Kidney epithelial cell (primary cell): ENCODE results near the gene UBR4. TPM values are rescaled to one million over a fixed set of nuclear protein-coding genes. Genes with fewer than 3 reads are reported as not detected.

Source experiments
- DNase-seq: peaks from one replicate; pipeline ENCODE4 v3.0.0-alpha.2; 2010; ENCODE audit warnings: low read depth
- H3K27me3 ChIP-seq: 2 replicates; pipeline ENCODE4 v1.6.0; 2011; ENCODE audit warnings: low read length; ENCODE audit not compliant: control insufficient read depth, insufficient read depth
- H3K36me3 ChIP-seq: 2 replicates; pipeline ENCODE4 v1.5.1; 2011; ENCODE audit warnings: low read length; ENCODE audit not compliant: control insufficient read depth, insufficient read depth
- H3K4me3 ChIP-seq: 2 replicates; pipeline ENCODE4 v1.5.1; 2011; ENCODE audit warnings: low read depth, mild to moderate bottlenecking, control low read depth, low read length
- total RNA-seq: library from RNA; depleted of rRNA; stranded (reverse); fragments of >200 nt; gene quantifications from 2 replicates; pipeline ENCODE4 v1.2.3, GENCODE V29; 2015
- TF ChIP-seq, protein P1 (sequence below): IDR thresholded peaks from 2 replicates; pipeline ENCODE4 v1.5.1; 2011; ENCODE audit warnings: mild to moderate bottlenecking, moderate library complexity, low read length, control low read depth, inconsistent platforms; ENCODE audit not compliant: insufficient read depth, poor library complexity, severe bottlenecking

UBR4 gene
- total RNA-seq, 1 donor from 2014 or later, result 125 TPM

GRCh38 chr1:19128968-19129514 lies 81.0 kb downstream of the UBR4 start:
- no peak for DNase-seq
- H3K27me3 ChIP-seq, result no peaks in the 10 kb centered on the region
- TF ChIP-seq, protein P1, sequence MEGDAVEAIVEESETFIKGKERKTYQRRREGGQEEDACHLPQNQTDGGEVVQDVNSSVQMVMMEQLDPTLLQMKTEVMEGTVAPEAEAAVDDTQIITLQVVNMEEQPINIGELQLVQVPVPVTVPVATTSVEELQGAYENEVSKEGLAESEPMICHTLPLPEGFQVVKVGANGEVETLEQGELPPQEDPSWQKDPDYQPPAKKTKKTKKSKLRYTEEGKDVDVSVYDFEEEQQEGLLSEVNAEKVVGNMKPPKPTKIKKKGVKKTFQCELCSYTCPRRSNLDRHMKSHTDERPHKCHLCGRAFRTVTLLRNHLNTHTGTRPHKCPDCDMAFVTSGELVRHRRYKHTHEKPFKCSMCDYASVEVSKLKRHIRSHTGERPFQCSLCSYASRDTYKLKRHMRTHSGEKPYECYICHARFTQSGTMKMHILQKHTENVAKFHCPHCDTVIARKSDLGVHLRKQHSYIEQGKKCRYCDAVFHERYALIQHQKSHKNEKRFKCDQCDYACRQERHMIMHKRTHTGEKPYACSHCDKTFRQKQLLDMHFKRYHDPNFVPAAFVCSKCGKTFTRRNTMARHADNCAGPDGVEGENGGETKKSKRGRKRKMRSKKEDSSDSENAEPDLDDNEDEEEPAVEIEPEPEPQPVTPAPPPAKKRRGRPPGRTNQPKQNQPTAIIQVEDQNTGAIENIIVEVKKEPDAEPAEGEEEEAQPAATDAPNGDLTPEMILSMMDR, result no peak
- no peak overlapping the region for H3K4me3 ChIP-seq
- peaks cover 2% of the 10 kb centered on the region for H3K36me3 ChIP-seq

GRCh38 chr1:19124273-19124672 lies 85.8 kb downstream of the UBR4 start:
- TF ChIP-seq, protein P1, result no peak
- no peak for DNase-seq

GRCh38 chr1:19123837-19124236 lies 86.2 kb downstream of the UBR4 start:
- no peak for DNase-seq
- no peaks in the 10 kb centered on the region for H3K27me3 ChIP-seq
- H3K36me3 ChIP-seq, result peaks cover 4% of the 10 kb centered on the region
- TF ChIP-seq, protein P1, result no peak
- H3K4me3 ChIP-seq, result no peak overlapping the region

More at GRCh38 chr1:19124273-19124672, 85.8 kb downstream of the UBR4 start:
- H3K36me3 ChIP-seq, result peaks cover 4% of the 10 kb centered on the region
- H3K4me3 ChIP-seq, result no peak overlapping the region
- H3K27me3 ChIP-seq, result no peaks in the 10 kb centered on the region

GRCh38 chr1:19122668-19123067 lies 87.4 kb downstream of the UBR4 start:
- H3K36me3 ChIP-seq, result peaks cover 5% of the 10 kb centered on the region
- no peaks in the 10 kb centered on the region for H3K27me3 ChIP-seq
- DNase-seq, result no peak
- no peak overlapping the region for H3K4me3 ChIP-seq
- TF ChIP-seq, protein P1, result no peak

DNA sequence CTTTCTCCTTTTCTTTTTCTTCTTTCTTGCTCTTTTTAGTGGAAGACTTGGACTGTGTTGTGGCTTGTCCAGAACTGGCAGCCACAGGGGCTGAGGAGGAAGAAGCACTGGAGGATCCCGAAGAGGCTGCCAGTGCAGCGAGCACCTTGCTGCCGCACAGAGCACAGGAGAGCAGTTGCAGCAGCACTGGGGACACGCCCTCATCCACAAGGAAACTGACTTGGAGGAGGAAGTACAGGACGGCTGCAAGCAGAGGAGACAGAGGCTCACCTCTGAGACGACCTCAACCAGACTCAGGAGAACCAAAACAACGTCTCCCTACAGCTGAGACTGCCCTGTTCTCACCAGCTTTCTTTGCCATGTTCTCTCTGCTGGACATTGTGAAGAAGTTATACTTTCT lies 88.9 kb downstream of the UBR4 start:
- H3K27me3 ChIP-seq, result no peaks in the 10 kb centered on the region
- TF ChIP-seq, protein P1, result no peak
- H3K4me3 ChIP-seq, result no peak overlapping the region
- H3K36me3 ChIP-seq, result peaks cover 8% of the 10 kb centered on the region
- no peak for DNase-seq

- peaks cover 8% of the 10 kb centered on the region for H3K36me3 ChIP-seq
- TF ChIP-seq, protein P1, result no peak
- no peak overlapping the region for H3K4me3 ChIP-seq
- no peaks in the 10 kb centered on the region for H3K27me3 ChIP-seq
- DNase-seq, result no peak
Measured at GRCh38 chr1:19120070-19120469, 90.0 kb downstream of the UBR4 start.
